GM12878 (cell line): ENCODE measurements around the gene ZBTB49.

ENCODE experiments used
- BHLHE40 ChIP-seq, 2 experiments: fragments of 450-650 bp in 1 of 2; IDR thresholded peaks; 2 replicates each; pipeline ENCODE4 v1.6.1; 2011 to 2017; ENCODE audit warnings: low read depth in 2 of 2, borderline replicate concordance in 1 of 2, improper control_type of control experiment in 1 of 2, low read length in 1 of 2, mild to moderate bottlenecking in 1 of 2
- CEBPB ChIP-seq, 2 experiments: fragments of 150-350 bp in 1 of 2; IDR thresholded peaks; 2 replicates each; pipeline ENCODE4 v1.6.1; 2012 to 2014; ENCODE audit warnings: low read depth in 2 of 2, low read length in 2 of 2, borderline replicate concordance in 1 of 2, inconsistent platforms in 1 of 2
- EZH2 ChIP-seq: IDR thresholded peaks from 2 replicates; pipeline ENCODE4 v1.6.1; 2012; ENCODE audit warnings: low read depth, mild to moderate bottlenecking, control low read depth, inconsistent platforms, low read length, borderline replicate concordance; ENCODE audit not compliant: control insufficient read depth
- FOXK2 ChIP-seq: fragments of 450-650 bp; IDR thresholded peaks from 2 replicates; pipeline ENCODE4 v1.6.1; 2017; ENCODE audit warnings: mild to moderate bottlenecking, moderate library complexity
- LARP7 ChIP-seq: fragments of 450-650 bp; IDR thresholded peaks from 2 replicates; pipeline ENCODE4 v1.6.1; 2017; ENCODE audit warnings: mild to moderate bottlenecking
- NFIC ChIP-seq: IDR thresholded peaks from 2 replicates; pipeline ENCODE4 v1.6.1; 2012; ENCODE audit warnings: low read depth, mild to moderate bottlenecking, inconsistent platforms, low read length, moderate library complexity
- POLR2A ChIP-seq: IDR thresholded peaks from 2 replicates; pipeline ENCODE4 v1.6.1; 2011; ENCODE audit warnings: low read depth, mild to moderate bottlenecking, low read length
- RAD21 ChIP-seq: IDR thresholded peaks from 2 replicates; pipeline ENCODE4 v1.6.1; 2011; ENCODE audit warnings: mild to moderate bottlenecking, low read depth, low read length, moderate library complexity; ENCODE audit not compliant: insufficient read depth
- ZNF207 ChIP-seq: fragments of 450-650 bp; IDR thresholded peaks from 2 replicates; pipeline ENCODE4 v1.6.1; 2014; ENCODE audit warnings: antibody characterized with exemption, mild to moderate bottlenecking, borderline replicate concordance
- ZNF217 ChIP-seq: fragments of 450-650 bp; IDR thresholded peaks from 2 replicates; pipeline ENCODE4 v1.6.1; 2017; ENCODE audit warnings: antibody characterized with exemption, mild to moderate bottlenecking
- TF ChIP-seq, protein P1 (sequence below), 3 experiments: IDR thresholded peaks in 2 of 3; conservative IDR thresholded peaks in 1 of 3; 2 replicates each; pipeline ENCODE4 v1.5.1; 2011; ENCODE audit warnings: low read depth in 3 of 3, low read length in 3 of 3, mild to moderate bottlenecking in 3 of 3, control low read depth in 2 of 3, moderate library complexity in 2 of 3, inconsistent platforms in 1 of 3, mixed read lengths in 1 of 3; ENCODE audit not compliant: control insufficient read depth in 2 of 3, insufficient read depth in 1 of 3; ENCODE audit errors: extremely low read depth in 1 of 3
- TF ChIP-seq, protein P2 (sequence below): IDR thresholded peaks from 2 replicates; pipeline ENCODE4 v1.6.1; 2011; ENCODE audit warnings: low read depth, low read length, improper control_type of control experiment, borderline replicate concordance
- TF ChIP-seq, protein P3 (sequence below): fragments of 450-650 bp; IDR thresholded peaks from 2 replicates; pipeline ENCODE4 v1.6.1; 2016; ENCODE audit warnings: mild to moderate bottlenecking

DNA sequence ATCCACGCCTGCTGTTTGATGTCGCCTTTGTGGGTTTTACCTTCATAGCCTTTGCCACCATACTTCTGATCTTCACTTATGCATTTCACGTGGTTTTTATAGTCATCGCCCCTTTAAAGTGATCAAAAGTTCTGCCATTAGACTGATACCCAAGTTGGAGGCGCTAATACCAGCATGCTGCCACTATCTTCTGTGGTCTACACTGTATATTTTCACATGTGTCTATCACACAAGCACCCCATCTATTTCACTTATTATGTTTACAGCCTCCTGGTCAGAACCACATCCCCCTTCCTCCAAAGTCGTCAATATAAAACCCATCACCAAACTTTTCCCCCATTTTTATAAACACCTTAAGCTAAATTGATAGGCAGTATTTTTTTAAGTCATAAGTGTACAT lies 8.3 kb upstream of the ZBTB49 start:
- TF ChIP-seq, protein P1, sequence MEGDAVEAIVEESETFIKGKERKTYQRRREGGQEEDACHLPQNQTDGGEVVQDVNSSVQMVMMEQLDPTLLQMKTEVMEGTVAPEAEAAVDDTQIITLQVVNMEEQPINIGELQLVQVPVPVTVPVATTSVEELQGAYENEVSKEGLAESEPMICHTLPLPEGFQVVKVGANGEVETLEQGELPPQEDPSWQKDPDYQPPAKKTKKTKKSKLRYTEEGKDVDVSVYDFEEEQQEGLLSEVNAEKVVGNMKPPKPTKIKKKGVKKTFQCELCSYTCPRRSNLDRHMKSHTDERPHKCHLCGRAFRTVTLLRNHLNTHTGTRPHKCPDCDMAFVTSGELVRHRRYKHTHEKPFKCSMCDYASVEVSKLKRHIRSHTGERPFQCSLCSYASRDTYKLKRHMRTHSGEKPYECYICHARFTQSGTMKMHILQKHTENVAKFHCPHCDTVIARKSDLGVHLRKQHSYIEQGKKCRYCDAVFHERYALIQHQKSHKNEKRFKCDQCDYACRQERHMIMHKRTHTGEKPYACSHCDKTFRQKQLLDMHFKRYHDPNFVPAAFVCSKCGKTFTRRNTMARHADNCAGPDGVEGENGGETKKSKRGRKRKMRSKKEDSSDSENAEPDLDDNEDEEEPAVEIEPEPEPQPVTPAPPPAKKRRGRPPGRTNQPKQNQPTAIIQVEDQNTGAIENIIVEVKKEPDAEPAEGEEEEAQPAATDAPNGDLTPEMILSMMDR (IDR thresholded peaks at IDR 0.05 in 2 of 3, conservative IDR thresholded peaks at IDR 0.05 in 1 of 3; ENCODE audit: control insufficient read depth in 2 of 3, extremely low read depth in 1 of 3, insufficient read depth in 1 of 3, low read depth in 3 of 3, low read length in 3 of 3): no peak
- TF ChIP-seq NFIC (no peak), EZH2 (no peak), POLR2A (no peak), ZNF207 (no peak), ZNF217 (no peak), RAD21 (no peak), FOXK2 (no peak), LARP7 (no peak), CEBPB (IDR thresholded peaks at IDR 0.05; ENCODE audit: borderline replicate concordance in 1 of 2, low read depth in 2 of 2, low read length in 2 of 2) (no peak), BHLHE40 (IDR thresholded peaks at IDR 0.05; ENCODE audit: borderline replicate concordance in 1 of 2, low read depth in 2 of 2, low read length in 1 of 2) (no peak)
- TF ChIP-seq, protein P2, sequence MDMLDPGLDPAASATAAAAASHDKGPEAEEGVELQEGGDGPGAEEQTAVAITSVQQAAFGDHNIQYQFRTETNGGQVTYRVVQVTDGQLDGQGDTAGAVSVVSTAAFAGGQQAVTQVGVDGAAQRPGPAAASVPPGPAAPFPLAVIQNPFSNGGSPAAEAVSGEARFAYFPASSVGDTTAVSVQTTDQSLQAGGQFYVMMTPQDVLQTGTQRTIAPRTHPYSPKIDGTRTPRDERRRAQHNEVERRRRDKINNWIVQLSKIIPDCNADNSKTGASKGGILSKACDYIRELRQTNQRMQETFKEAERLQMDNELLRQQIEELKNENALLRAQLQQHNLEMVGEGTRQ: no peak
- TF ChIP-seq, protein P3, sequence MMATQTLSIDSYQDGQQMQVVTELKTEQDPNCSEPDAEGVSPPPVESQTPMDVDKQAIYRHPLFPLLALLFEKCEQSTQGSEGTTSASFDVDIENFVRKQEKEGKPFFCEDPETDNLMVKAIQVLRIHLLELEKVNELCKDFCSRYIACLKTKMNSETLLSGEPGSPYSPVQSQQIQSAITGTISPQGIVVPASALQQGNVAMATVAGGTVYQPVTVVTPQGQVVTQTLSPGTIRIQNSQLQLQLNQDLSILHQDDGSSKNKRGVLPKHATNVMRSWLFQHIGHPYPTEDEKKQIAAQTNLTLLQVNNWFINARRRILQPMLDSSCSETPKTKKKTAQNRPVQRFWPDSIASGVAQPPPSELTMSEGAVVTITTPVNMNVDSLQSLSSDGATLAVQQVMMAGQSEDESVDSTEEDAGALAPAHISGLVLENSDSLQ: no peak
